ENCODE data around the gene THBD. TPM values are rescaled to one million over a fixed set of nuclear protein-coding genes. Genes with fewer than 3 reads are reported as not detected.

Gene THBD
- total RNA-seq, 4 donors from 2014 or later = 144 to 213 (median 178) TPM

DNA sequence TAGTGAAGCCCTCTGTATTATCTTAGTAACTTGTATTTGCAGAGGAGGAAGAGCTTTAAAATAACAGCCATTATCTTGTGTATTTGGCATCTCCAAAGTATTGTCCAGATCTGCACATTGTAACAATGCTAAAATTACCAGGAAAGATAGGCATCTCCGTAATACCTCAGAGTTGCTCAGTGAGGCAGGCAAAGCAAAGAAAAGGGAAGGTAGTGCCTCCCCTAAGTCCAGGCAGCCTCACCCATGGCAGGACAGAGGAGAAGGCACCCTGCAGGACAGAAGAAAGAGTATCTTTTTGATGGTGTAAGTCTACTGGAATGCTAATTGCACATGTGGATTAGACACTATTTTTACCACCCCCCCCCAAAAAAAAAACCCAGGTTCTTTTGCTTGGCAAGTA lies 27.9 kb downstream of the THBD start:
- no peak for TF ChIP-seq POLR2A (IDR thresholded peaks at IDR 0.05)
- TF ChIP-seq, protein P1, sequence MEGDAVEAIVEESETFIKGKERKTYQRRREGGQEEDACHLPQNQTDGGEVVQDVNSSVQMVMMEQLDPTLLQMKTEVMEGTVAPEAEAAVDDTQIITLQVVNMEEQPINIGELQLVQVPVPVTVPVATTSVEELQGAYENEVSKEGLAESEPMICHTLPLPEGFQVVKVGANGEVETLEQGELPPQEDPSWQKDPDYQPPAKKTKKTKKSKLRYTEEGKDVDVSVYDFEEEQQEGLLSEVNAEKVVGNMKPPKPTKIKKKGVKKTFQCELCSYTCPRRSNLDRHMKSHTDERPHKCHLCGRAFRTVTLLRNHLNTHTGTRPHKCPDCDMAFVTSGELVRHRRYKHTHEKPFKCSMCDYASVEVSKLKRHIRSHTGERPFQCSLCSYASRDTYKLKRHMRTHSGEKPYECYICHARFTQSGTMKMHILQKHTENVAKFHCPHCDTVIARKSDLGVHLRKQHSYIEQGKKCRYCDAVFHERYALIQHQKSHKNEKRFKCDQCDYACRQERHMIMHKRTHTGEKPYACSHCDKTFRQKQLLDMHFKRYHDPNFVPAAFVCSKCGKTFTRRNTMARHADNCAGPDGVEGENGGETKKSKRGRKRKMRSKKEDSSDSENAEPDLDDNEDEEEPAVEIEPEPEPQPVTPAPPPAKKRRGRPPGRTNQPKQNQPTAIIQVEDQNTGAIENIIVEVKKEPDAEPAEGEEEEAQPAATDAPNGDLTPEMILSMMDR (IDR thresholded peaks at IDR 0.05) = no peak
- intact Hi-C loops (cut with DNase I; ENCODE audit: low total_unique reads) = no loop called here
- no peak overlapping the region for H3K4me3 ChIP-seq (ENCODE audit: low read depth, poor library complexity, severe bottlenecking)
- WGBS, 2 donors = 81 to 88% methylated on average over 1 of the region's 1 CpG
- peak in 1 of 2 donors; percentile 21 for DNase-seq (ENCODE audit: low spot score in 2 of 2)

DNA sequence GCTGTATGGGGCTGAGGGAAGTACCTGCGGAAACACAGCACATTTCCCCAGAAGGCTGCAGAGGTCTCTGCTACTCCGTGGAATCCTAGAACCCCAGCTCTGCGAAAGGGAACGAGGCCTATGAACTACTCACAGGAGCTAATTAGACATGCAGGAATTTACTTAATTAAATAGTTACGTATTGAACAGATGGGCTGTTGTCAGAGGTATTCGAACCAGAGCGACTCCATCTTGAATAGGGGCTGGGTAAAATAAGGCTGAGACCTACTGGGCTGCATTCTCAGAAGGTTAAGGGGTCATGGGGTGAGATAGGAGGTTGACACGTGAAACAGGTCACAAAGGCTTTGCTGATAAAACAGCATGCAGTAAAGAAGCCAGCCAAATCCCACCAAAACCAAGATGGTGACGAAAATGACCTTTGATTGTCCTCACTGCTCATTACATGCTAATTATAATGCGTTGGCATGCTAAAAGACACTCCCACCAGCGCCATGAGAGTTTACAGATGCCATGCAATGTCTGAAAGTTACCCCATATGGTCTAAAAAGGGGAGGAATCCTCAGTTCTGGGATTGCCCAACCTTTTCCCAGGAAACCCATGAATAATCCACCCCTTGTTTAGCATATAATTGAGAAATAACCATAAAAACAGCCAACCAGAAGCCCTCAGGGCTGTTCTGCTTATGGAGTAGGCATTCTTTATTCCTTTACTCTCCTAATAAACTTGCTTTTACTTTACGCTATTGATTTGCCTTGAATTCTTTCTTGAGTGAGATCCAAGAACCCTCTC lies 29.0 kb downstream of the THBD start:
- peak in 1 of 2 donors; percentile 2 for DNase-seq (ENCODE audit: low spot score in 2 of 2)
- intact Hi-C loops (cut with DNase I; ENCODE audit: low total_unique reads) = no loop called here
- H3K4me3 ChIP-seq (ENCODE audit: low read depth, poor library complexity, severe bottlenecking) = no peak overlapping the region
- 88 to 90% methylated on average over 12 of the region's 12 CpGs for WGBS, 2 donors
- TF ChIP-seq, protein P1 (IDR thresholded peaks at IDR 0.05) = no peak
- TF ChIP-seq POLR2A (IDR thresholded peaks at IDR 0.05) = no peak

DNA sequence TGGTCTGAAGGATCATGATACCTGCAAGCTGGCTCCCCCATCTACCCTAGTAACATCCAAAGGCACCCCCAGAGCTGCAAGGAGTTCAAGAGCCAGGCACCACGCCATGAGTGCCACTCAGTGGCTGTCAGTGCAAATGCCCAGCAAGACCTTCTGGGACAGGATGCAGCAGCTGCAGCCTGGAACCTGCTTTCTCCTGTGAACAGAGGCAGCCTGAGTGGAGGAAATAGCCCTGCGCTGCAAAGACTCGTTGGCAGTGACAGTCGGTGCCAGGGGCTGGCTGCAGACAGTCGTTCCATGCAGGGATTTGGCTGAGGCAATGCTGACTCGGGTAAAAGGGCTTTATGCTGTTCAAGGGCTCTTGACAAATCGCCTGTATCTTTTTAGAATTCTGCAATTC lies 30.1 kb downstream of the THBD start:
- intact Hi-C loops (cut with DNase I; ENCODE audit: low total_unique reads) = no loop called here
- TF ChIP-seq, protein P1 (IDR thresholded peaks at IDR 0.05) = no peak
- WGBS, 2 donors = 37 to 48% methylated on average over 7 of the region's 7 CpGs

DNA sequence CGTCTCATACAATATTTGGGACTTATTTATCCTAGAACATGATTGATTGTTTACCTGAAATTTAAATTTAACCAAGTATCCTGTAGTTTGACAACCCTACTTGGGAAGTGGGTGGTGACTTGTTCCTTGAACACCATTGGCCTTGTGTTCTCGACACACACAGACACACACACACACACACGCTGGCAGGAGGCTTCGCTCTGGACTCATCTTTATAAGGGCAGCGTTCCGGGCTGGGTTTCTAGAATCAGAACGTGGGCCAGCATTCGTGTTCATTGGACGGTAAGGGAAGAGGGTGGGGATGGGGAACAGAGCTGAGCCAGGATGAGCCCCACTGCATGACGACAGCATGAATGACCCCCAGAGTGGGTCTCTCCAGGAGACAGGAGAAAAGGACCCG lies 30.5 kb downstream of the THBD start:
- H3K4me3 ChIP-seq (ENCODE audit: low read depth, poor library complexity, severe bottlenecking) = no peak overlapping the region
- TF ChIP-seq, protein P1 (IDR thresholded peaks at IDR 0.05) = no peak
- TF ChIP-seq POLR2A (IDR thresholded peaks at IDR 0.05) = no peak
- 80 to 92% methylated on average over 11 of the region's 11 CpGs for WGBS, 2 donors
- intact Hi-C loops (cut with DNase I; ENCODE audit: low total_unique reads) = no loop called here
- no peak for DNase-seq (ENCODE audit: low spot score in 2 of 2)

More for the DNA sequence above, 30.1 kb downstream of the THBD start:
- no peak overlapping the region for H3K4me3 ChIP-seq (ENCODE audit: low read depth, poor library complexity, severe bottlenecking)
- DNase-seq (ENCODE audit: low spot score in 2 of 2) = no peak

DNA sequence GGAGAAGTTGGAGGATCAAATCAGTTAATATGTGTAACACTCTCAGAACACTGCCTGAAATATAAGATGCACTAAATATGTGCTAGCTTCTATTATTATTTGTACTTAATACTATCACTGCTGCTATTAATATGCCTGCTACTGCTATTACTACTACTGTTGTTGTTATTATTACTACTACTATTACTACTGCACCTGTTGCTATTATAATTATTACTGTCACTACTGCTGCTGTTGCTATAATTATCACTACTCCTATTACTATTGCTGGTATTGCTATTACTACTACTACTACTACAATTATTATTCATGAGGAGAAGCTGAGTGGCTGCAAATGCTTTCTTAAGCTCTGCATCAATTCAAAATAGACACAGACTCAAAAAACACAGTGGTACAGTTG lies 31.0 kb downstream of the THBD start:
- TF ChIP-seq, protein P1 (IDR thresholded peaks at IDR 0.05) = no peak
- TF ChIP-seq POLR2A (IDR thresholded peaks at IDR 0.05) = no peak
- intact Hi-C loops (cut with DNase I; ENCODE audit: low total_unique reads) = no loop called here
- no peak for DNase-seq (ENCODE audit: low spot score in 2 of 2)
- H3K4me3 ChIP-seq (ENCODE audit: low read depth, poor library complexity, severe bottlenecking) = no peak overlapping the region

DNA sequence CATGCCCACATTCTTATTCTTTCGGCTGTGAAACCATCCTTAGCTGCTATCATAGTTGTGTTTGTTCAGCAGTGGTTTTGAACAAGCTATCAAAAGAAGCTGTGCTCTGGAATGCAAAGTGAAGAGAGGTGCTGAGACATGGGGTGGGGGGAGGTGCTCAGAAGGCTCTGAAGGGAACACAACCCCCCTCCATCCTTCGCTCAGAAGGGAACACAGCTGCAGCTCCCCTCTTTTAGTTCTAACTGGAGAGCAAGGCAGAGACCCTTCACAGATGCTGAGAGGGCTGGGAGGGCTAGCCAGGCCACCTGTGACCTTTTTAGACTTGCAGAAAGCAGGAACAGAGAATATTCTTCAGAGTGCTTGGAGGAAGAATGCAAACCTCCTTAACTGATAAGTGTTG lies 32.0 kb downstream of the THBD start:
- H3K4me3 ChIP-seq (ENCODE audit: low read depth, poor library complexity, severe bottlenecking) = no peak overlapping the region
- WGBS, 2 donors = 92 to 96% methylated on average over 2 of the region's 2 CpGs
- intact Hi-C loops (cut with DNase I; ENCODE audit: low total_unique reads) = no loop called here
- no peak for DNase-seq (ENCODE audit: low spot score in 2 of 2)
- no peak for TF ChIP-seq POLR2A (IDR thresholded peaks at IDR 0.05)
- TF ChIP-seq, protein P1 (IDR thresholded peaks at IDR 0.05) = no peak
